BJ (cell line): Measurements from ENCODE around the gene ZBED5. TPM values are rescaled to one million over a fixed set of nuclear protein-coding genes. Genes with fewer than 3 reads are reported as not detected.

Source experiments
- CTCF ChIA-PET: fragments of 350-600 bp; formaldehyde crosslinking; extraction: SDS; loops from one replicate; lab custom pipeline; 2021; ENCODE audit warnings: antibody characterized with exemption, inconsistent platforms; lab: Yijun Ruan, JAX
- POLR2A ChIA-PET: fragments of 300-600 bp; sonication (Branson Sonifier 250); formaldehyde crosslinking; extraction: SDS; loops from one replicate; lab custom pipeline; 2021; ENCODE audit warnings: antibody characterized with exemption; lab: Charles Lee
- DNase-seq: peaks from one replicate; pipeline ENCODE4 v3.0.0-alpha.2; 2011; ENCODE audit warnings: low read depth
- H3K27me3 ChIP-seq: 2 replicates; pipeline ENCODE4 v1.6.0; 2011; ENCODE audit warnings: low read length; ENCODE audit not compliant: control insufficient read depth, insufficient read depth
- H3K36me3 ChIP-seq: 2 replicates; pipeline ENCODE4 v1.5.1; 2011; ENCODE audit warnings: low read length; ENCODE audit not compliant: control insufficient read depth, insufficient read depth
- H3K4me3 ChIP-seq: 2 replicates; pipeline ENCODE4 v1.5.1; 2011; ENCODE audit warnings: low read depth, mild to moderate bottlenecking, control low read depth, low read length
- polyA plus RNA-seq: library from polyadenylated mRNA; depleted of rRNA; stranded (reverse); fragments of >200 nt; gene quantifications from 2 replicates; pipeline ENCODE4 v1.2.3, GENCODE V29; 2011; rRNA removed
- TF ChIP-seq, protein P1 (sequence below): IDR thresholded peaks from 2 replicates; pipeline ENCODE4 v1.5.1; 2011; ENCODE audit warnings: low read depth, mild to moderate bottlenecking, control low read depth, inconsistent platforms, low read length, moderate library complexity; ENCODE audit not compliant: insufficient read depth

Gene ZBED5
- polyA plus RNA-seq, 1 experiment = 43.0 TPM

DNA sequence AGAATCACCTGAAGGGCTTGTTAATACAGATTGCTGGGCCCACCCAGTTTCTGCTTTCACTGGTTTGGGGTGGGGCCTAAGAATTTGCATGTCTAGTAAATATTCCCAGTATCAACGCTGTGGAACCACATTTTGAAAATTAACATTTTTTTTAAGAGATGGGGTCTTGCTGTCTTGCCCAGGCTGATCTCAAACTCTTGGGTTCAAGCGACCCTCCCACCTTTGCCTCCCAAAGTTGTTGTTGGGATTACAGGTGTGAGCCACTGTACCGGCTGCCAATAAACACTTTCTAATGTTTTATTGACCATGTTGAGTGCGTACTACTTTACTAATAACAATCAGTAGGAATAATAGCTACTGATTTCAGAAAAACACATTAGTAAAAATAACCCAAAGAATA, 51.6 kb downstream of the ZBED5 start:
- DNase-seq = no peak
- ChIA-PET POLR2A (no interaction called here), CTCF (interaction anchor here (1.1 to 1.2 kb wide), 2 partner anchors 10 to 128 kb away, joined by 3 read pairs; no protein-coding TSS in a partner anchor)
- Histone ChIP-seq H3K27me3 (no peaks in the 10 kb centered on the region), H3K36me3 (peaks cover 20% of the 10 kb centered on the region), H3K4me3 (peak overlapping the region; percentile 98)
- TF ChIP-seq, protein P1, sequence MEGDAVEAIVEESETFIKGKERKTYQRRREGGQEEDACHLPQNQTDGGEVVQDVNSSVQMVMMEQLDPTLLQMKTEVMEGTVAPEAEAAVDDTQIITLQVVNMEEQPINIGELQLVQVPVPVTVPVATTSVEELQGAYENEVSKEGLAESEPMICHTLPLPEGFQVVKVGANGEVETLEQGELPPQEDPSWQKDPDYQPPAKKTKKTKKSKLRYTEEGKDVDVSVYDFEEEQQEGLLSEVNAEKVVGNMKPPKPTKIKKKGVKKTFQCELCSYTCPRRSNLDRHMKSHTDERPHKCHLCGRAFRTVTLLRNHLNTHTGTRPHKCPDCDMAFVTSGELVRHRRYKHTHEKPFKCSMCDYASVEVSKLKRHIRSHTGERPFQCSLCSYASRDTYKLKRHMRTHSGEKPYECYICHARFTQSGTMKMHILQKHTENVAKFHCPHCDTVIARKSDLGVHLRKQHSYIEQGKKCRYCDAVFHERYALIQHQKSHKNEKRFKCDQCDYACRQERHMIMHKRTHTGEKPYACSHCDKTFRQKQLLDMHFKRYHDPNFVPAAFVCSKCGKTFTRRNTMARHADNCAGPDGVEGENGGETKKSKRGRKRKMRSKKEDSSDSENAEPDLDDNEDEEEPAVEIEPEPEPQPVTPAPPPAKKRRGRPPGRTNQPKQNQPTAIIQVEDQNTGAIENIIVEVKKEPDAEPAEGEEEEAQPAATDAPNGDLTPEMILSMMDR = no peak

- POLR2A ChIA-PET = no interaction called here
- TF ChIP-seq, protein P1 = no peak
- no peaks in the 10 kb centered on the region for H3K27me3 ChIP-seq
- peaks cover 21% of the 10 kb centered on the region for H3K36me3 ChIP-seq
- peak overlapping the region; percentile 13; the same call in 1 of the 2 replicates for H3K4me3 ChIP-seq
- CTCF ChIA-PET = interaction anchor here (0.7 to 3.8 kb wide), 5 partner anchors 10 to 983 kb away, joined by 3 to 31 read pairs (median 3); no protein-coding TSS in a partner anchor
- DNase-seq = no peak
Measured at GRCh38 chr11:10805741-10806140, 52.1 kb downstream of the ZBED5 start.

DNA sequence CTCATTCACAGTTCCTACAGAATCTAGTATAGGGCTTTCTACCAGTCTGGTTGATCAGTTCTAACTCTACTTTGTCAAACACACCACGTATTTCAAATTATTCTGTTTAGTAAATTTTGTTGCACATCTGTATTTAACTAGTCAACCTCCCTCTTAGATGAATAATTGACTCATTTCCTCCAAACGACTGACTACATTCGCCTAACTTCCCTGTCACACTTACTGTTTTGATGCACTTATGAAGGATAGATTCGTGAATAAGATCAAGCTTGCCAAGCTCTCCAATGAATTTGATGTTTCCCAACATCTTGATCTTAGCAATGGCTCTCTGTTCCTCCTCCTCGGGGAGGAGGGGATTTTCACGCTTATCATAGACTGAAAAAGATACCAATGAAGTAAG, 54.2 kb downstream of the ZBED5 start:
- Histone ChIP-seq H3K36me3 (peaks cover 29% of the 10 kb centered on the region), H3K4me3 (no peak overlapping the region), H3K27me3 (no peaks in the 10 kb centered on the region)
- TF ChIP-seq, protein P1 = no peak
- no peak for DNase-seq
- ChIA-PET POLR2A (interaction anchor here (0.6 kb wide), 1 partner anchor 25 kb away, joined by 6 read pairs; no protein-coding TSS in a partner anchor), CTCF (interaction anchor here (1.0 to 3.8 kb wide), 9 partner anchors 11 to 225 kb away, joined by 3 to 31 read pairs (median 4); no protein-coding TSS in a partner anchor)

Other genes with a start within 250 kb of the ZBED5 start
- gene IRAG1, start 164.3 kb downstream of the ZBED5 start, polyA plus RNA-seq = 76.5 and 82.4 TPM in 2 replicates
- gene CTR9, start 106.8 kb downstream of the ZBED5 start, polyA plus RNA-seq = 6.6 and 16.7 TPM in 2 replicates
- 472 and 1,009 TPM in 2 replicates for gene EIF4G2, start 49.1 kb downstream of the ZBED5 start, polyA plus RNA-seq